Left lung (tissue), 10 donors: ENCODE data around the gene CTNNBIP1. TPM values are rescaled to one million over a fixed set of nuclear protein-coding genes. Genes with fewer than 3 reads are reported as not detected.

Experiments
- ATAC-seq: fragments of 200-7000 bp; cut with Tn5 transposase; one replicate; pipeline ENCODE4 v1.9.1; 2020; ENCODE audit warnings: moderate library complexity
- DNase-seq, 4 donors: peaks; one replicate each; pipeline ENCODE4 v3.0.0-alpha.2; 2013 to 2020
- H3K27ac ChIP-seq, 2 donors: fragments of 200-600 bp; sonication (generic) in 1 of 2; one replicate each; pipeline versions ENCODE4 v1.5.0 to v1.8.0; 2020 to 2021
- H3K27me3 ChIP-seq, 2 donors: fragments of 200-600 bp; sonication (generic) in 1 of 2; one replicate each; pipeline versions ENCODE4 v1.5.0 to v1.8.0; 2020 to 2021
- H3K36me3 ChIP-seq, 2 donors: fragments of 200-600 bp; sonication (generic) in 1 of 2; one replicate each; pipeline versions ENCODE4 v1.5.0 to v1.8.0; 2020 to 2021
- H3K4me1 ChIP-seq, 2 donors: fragments of 200-600 bp; one replicate each; pipeline ENCODE4 v1.8.0; 2021
- H3K4me3 ChIP-seq, 2 donors: fragments of 200-600 bp; sonication (generic) in 1 of 2; one replicate each; pipeline versions ENCODE4 v1.5.0 to v1.8.0; 2020 to 2021; ENCODE audit warnings: mild to moderate bottlenecking in 1 of 2
- H3K9me3 ChIP-seq, 2 donors: fragments of 200-600 bp; sonication (generic) in 1 of 2; one replicate each; pipeline versions ENCODE4 v1.5.0 to v1.8.0; 2020 to 2021
- CTCF ChIP-seq, 2 donors: fragments of 200-600 bp; sonication (generic) in 1 of 2; IDR thresholded peaks; one replicate each; pipeline versions ENCODE4 v1.5.0 to v1.8.0; 2021; ENCODE audit warnings: antibody characterized with exemption in 2 of 2
- intact Hi-C, 2 donors: fragments of 100-400 bp; cut with DNase I; formaldehyde crosslinking; loops; one replicate each; pipeline versions ENCODE4 v1.11.2 to v1.14.2; 2022
- polyA plus RNA-seq, 6 donors: library from polyadenylated mRNA; unstranded; fragments of 120-200 nt; gene quantifications; one replicate each; pipeline ENCODE4 v1.2.1, GENCODE V29; 2013; ENCODE audit not compliant: insufficient read length in 6 of 6
- total RNA-seq, 2 donors: library from RNA; stranded (reverse); fragmentation: NEBNext Ultra II Directional; extraction: Animal tissue kit (Norgen Biotek cat#: 25700); gene quantifications; one replicate each; pipeline ENCODE4 v1.2.1, GENCODE V29; 2021
- donor health status: DM: no; HTN: yes; CAD: no.
- donor health status: DM: no; HTN: no; CAD: no.

CTNNBIP1 gene
- total and polyA plus RNA-seq, 8 donors, result 30.2 to 57.1 (median 48.0) TPM

DNA sequence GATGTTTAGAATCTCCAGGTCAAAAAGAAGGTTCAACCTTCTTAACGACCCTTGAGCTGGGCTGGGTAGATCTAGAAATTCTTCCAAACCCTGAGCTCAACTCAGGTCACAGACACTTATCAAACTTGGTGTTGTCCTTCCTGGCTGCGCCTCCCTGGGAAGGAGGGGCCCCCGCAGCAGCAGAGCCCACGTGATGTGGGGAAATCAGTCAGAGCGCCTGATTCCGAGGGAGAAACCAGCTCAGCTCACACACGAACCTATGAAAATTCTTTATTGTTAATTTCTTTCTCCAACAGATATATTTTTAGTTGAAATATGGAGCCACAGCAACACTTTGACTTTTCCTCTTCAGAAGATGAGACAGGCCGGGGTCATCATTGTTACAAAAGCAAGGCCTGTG is 62.0 kb downstream of the CTNNBIP1 start:
- peaks cover 0 to 3% of the 10 kb centered on the region in 2 donors for H3K4me1 ChIP-seq
- DNase-seq (no peak), ATAC-seq (no peak)
- H3K27ac ChIP-seq, result no peak overlapping the region
- no peaks in the 10 kb centered on the region for H3K9me3 ChIP-seq
- H3K4me3 ChIP-seq, result no peak overlapping the region
- H3K36me3 ChIP-seq, result peaks cover 0 to 17% of the 10 kb centered on the region in 2 donors
- no peak for TF ChIP-seq CTCF (IDR thresholded peaks at IDR 0.05)
- no peaks in the 10 kb centered on the region for H3K27me3 ChIP-seq
- intact Hi-C loops, result no loop called here

DNA sequence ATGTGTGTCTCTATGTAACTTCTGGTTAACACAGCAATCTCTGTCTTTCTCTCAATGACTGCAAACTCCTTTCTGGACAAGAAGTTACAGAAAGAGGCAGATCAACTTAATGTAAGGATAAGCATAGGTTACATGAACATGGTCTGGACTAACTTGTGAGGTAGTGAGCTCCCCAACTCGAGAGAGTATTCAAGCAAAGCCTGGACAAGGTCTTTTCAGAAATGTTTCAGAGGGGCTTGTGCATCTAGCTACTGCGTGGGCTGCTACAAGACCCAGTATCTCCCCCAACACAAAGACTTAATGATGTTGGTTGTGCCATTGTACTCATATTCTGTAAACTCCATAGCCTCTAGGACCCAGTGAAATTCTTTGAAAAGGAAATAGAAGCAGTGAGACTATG is 62.8 kb downstream of the CTNNBIP1 start:
- no peak for ATAC-seq
- Histone ChIP-seq H3K4me1 (peaks cover 0 to 3% of the 10 kb centered on the region in 2 donors), H3K27ac (no peak overlapping the region), H3K9me3 (no peaks in the 10 kb centered on the region), H3K36me3 (peaks cover 0 to 17% of the 10 kb centered on the region in 2 donors), H3K27me3 (no peaks in the 10 kb centered on the region), H3K4me3 (no peak overlapping the region)
- no peak for DNase-seq
- intact Hi-C loops, result no loop called here
- TF ChIP-seq CTCF (IDR thresholded peaks at IDR 0.05), result no peak

DNA sequence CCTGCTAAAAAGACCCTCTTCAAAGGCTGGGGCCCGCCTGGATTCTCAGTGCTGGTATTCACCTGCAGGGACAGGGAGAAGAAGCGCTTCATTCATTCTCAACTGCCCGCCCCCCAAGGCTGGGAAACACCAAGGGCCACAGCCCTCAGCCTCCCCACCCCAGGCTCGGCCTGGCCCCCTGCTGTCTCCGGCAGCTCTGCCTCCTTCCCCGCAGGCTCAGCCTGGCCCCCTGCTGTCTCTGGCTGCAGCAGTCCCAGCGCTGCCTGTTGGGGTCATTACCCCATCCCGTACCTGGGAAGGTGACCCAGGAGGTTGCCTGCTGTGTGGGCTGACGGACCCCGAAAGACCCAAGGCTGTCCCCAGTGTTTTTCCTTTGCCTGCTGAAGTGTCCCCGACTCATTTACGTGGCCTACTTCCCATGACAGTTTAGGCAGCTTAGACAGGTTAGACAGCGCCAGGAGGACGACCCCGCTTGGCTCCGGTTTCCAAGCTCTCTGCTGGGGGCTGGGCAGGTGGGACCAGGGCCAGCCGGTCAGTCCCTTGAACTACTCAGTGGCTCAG is 63.4 kb downstream of the CTNNBIP1 start:
- H3K27ac ChIP-seq, result no peak overlapping the region
- H3K27me3 ChIP-seq, result no peaks in the 10 kb centered on the region
- no peak overlapping the region for H3K4me3 ChIP-seq
- H3K9me3 ChIP-seq, result no peaks in the 10 kb centered on the region
- H3K36me3 ChIP-seq, result peaks cover 0 to 17% of the 10 kb centered on the region in 2 donors
- ATAC-seq (no peak), DNase-seq (peak in 1 of 4 donors; percentile 67)
- H3K4me1 ChIP-seq, result peaks cover 0 to 3% of the 10 kb centered on the region in 2 donors
- intact Hi-C loops, result no loop called here
- TF ChIP-seq CTCF (IDR thresholded peaks at IDR 0.05), result no peak

GRCh38 chr1:9845914-9846313 is 64.2 kb downstream of the CTNNBIP1 start:
- TF ChIP-seq CTCF (IDR thresholded peaks at IDR 0.05), result no peak
- no peak overlapping the region for H3K4me3 ChIP-seq

GRCh38 chr1:9844756-9845155 is 65.3 kb downstream of the CTNNBIP1 start:
- intact Hi-C loops, result no loop called here
- Histone ChIP-seq H3K9me3 (no peaks in the 10 kb centered on the region), H3K4me1 (peaks cover 0 to 3% of the 10 kb centered on the region in 2 donors), H3K27me3 (no peaks in the 10 kb centered on the region), H3K36me3 (peaks cover 0 to 15% of the 10 kb centered on the region in 2 donors), H3K27ac (no peak overlapping the region), H3K4me3 (no peak overlapping the region)
- DNase-seq (peak in 1 of 4 donors; percentile 17), ATAC-seq (no peak)
- TF ChIP-seq CTCF (IDR thresholded peaks at IDR 0.05), result no peak

More at GRCh38 chr1:9845914-9846313, 64.2 kb downstream of the CTNNBIP1 start:
- DNase-seq (peak in 1 of 4 donors; percentile 28), ATAC-seq (no peak)
- Histone ChIP-seq H3K4me1 (peaks cover 0 to 3% of the 10 kb centered on the region in 2 donors), H3K9me3 (no peaks in the 10 kb centered on the region), H3K27me3 (no peaks in the 10 kb centered on the region), H3K36me3 (peaks cover 0 to 17% of the 10 kb centered on the region in 2 donors), H3K27ac (no peak overlapping the region)
- intact Hi-C loops, result no loop called here
